GM12892 (cell line): ENCODE measurements around the gene EPAS1.

ENCODE experiments used
- POLR2AphosphoS5 ChIP-seq: IDR thresholded peaks from 2 replicates; pipeline ENCODE4 v1.6.1; 2011; ENCODE audit warnings: low read depth, low read length, control low read depth
- TAF1 ChIP-seq: IDR thresholded peaks from 2 replicates; pipeline ENCODE4 v1.6.1; 2011; ENCODE audit warnings: low read depth, mild to moderate bottlenecking, control low read depth, low read length, borderline replicate concordance

DNA sequence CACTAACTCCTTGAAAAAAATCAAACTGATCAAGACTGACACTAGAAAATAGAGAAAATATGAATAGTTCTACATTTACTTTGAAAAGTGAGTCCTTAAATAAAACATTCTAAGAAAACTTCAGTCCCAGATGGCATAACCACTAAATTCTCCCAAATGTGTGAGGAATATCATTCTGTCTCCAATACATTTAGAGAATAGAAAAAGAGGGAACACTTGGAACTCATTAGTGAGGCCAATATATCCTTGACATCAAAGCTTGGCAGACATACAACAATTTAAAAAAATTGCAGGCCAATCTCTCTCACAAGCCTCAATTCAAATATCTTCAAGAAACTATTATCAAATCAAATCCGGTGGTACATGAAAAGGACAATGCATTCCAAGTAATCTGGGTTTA is 102.8 kb downstream of the EPAS1 start:
- TF ChIP-seq POLR2AphosphoS5 (no peak), TAF1 (no peak)
